Gastrocnemius medialis (tissue), 4 donors: ENCODE measurements around the gene COL4A4. TPM values are rescaled to one million over a fixed set of nuclear protein-coding genes. Genes with fewer than 3 reads are reported as not detected.

Experiments
- ATAC-seq, 2 donors: fragments of 150-250 bp; one replicate each; pipeline ENCODE4 v1.9.1; 2016
- DNase-seq, 2 donors: peaks; one replicate each; pipeline ENCODE4 v3.0.0-alpha.2; 2019
- H3K27ac ChIP-seq, 4 donors: fragments of 200-600 bp; sonication (generic); 1 replicate in 1 of 4; 2 replicates in 3 of 4; pipeline ENCODE4 v1.5.1; 2016 to 2018; ENCODE audit warnings: mild to moderate bottlenecking in 2 of 4, moderate library complexity in 1 of 4
- H3K27me3 ChIP-seq, 3 donors: fragments of 200-600 bp; sonication (generic) in 2 of 3; 1 replicate in 1 of 3; 2 replicates in 2 of 3; pipeline versions ENCODE4 v1.5.1 to v1.6.0; 2016 to 2019; ENCODE audit warnings: mild to moderate bottlenecking in 1 of 3, moderate library complexity in 1 of 3
- H3K36me3 ChIP-seq, 2 donors: fragments of 200-600 bp; sonication (generic) in 1 of 2; one replicate each; pipeline ENCODE4 v1.5.1; 2017 to 2018
- H3K4me1 ChIP-seq, 2 donors: fragments of 200-600 bp; sonication (generic) in 1 of 2; one replicate each; pipeline ENCODE4 v1.5.1; 2016 to 2017; ENCODE audit warnings: mild to moderate bottlenecking in 2 of 2
- H3K4me3 ChIP-seq, 4 donors: fragments of 200-600 bp; sonication (generic) in 3 of 4; 1 replicate in 1 of 4; 2 replicates in 3 of 4; pipeline ENCODE4 v1.5.1; 2016 to 2019; ENCODE audit warnings: mild to moderate bottlenecking in 2 of 4
- H3K9me3 ChIP-seq, 3 donors: fragments of 200-600 bp; sonication (generic) in 2 of 3; 1 replicate in 1 of 3; 2 replicates in 2 of 3; pipeline ENCODE4 v1.5.1; 2016 to 2019
- POLR2A ChIP-seq, 2 donors: fragments of 450-650 bp; IDR thresholded peaks; one replicate each; pipeline ENCODE4 v1.6.1; 2017; ENCODE audit warnings: antibody characterized with exemption in 2 of 2, mild to moderate bottlenecking in 2 of 2, moderate library complexity in 2 of 2
- in situ Hi-C, 4 donors: fragments of 200-750 bp; cut with MboI; loops; one replicate each; pipeline versions ENCODE4 v1.15.0 to v1.8.0; 2017; ENCODE audit warnings: low sequenced_read_pairs in 4 of 4
- intact Hi-C: fragments of 100-400 bp; cut with DNase I; formaldehyde crosslinking; loops from one replicate; pipeline ENCODE4 v1.15.1; 2023; ENCODE audit warnings: low total_unique reads
- total RNA-seq, 4 donors: library from RNA; depleted of rRNA; stranded (reverse); fragments of >200 nt; gene quantifications; one replicate each; pipeline versions ENCODE4 v1.1.0 to v1.2.3, GENCODE V29; 2016
- TF ChIP-seq, protein P1 (sequence below), 5 experiments: fragments of 450-650 bp in 3 of 5; fragments of 200-600 bp in 2 of 5; sonication (generic) in 2 of 5; IDR thresholded peaks in 4 of 5; conservative IDR thresholded peaks in 1 of 5; 1 replicate in 4 of 5; 2 replicates in 1 of 5; pipeline ENCODE4 v1.5.1; 2016 to 2019; ENCODE audit warnings: antibody characterized with exemption in 5 of 5, mild to moderate bottlenecking in 3 of 5, moderate library complexity in 3 of 5

COL4A4 gene
- total RNA-seq, 4 donors from 2014 or later, result 2.0 to 11.4 (median 5.7) TPM

- Histone ChIP-seq H3K9me3 (no peaks in the 10 kb centered on the region), H3K36me3 (peaks cover 0 to 11% of the 10 kb centered on the region in 2 donors), H3K27ac (no peak overlapping the region), H3K27me3 (no peaks in the 10 kb centered on the region), H3K4me3 (no peak overlapping the region), H3K4me1 (no peaks in the 10 kb centered on the region)
- intact Hi-C loops, result no loop called here
- ATAC-seq (no peak), DNase-seq (no peak)
- TF ChIP-seq, protein P1, sequence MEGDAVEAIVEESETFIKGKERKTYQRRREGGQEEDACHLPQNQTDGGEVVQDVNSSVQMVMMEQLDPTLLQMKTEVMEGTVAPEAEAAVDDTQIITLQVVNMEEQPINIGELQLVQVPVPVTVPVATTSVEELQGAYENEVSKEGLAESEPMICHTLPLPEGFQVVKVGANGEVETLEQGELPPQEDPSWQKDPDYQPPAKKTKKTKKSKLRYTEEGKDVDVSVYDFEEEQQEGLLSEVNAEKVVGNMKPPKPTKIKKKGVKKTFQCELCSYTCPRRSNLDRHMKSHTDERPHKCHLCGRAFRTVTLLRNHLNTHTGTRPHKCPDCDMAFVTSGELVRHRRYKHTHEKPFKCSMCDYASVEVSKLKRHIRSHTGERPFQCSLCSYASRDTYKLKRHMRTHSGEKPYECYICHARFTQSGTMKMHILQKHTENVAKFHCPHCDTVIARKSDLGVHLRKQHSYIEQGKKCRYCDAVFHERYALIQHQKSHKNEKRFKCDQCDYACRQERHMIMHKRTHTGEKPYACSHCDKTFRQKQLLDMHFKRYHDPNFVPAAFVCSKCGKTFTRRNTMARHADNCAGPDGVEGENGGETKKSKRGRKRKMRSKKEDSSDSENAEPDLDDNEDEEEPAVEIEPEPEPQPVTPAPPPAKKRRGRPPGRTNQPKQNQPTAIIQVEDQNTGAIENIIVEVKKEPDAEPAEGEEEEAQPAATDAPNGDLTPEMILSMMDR (IDR thresholded peaks at IDR 0.05 in 4 of 5, conservative IDR thresholded peaks at IDR 0.05 in 1 of 5), result no peak
- no peak for TF ChIP-seq POLR2A (IDR thresholded peaks at IDR 0.05)
- in situ Hi-C loops, result no loop called here
Measured at GRCh38 chr2:227013881-227014280, 150.1 kb downstream of the COL4A4 start.

GRCh38 chr2:227013330-227013729 lies 150.7 kb downstream of the COL4A4 start:
- no peaks in the 10 kb centered on the region for H3K27me3 ChIP-seq
- in situ Hi-C loops, result no loop called here

GRCh38 chr2:227010433-227010832 lies 153.6 kb downstream of the COL4A4 start:
- Histone ChIP-seq H3K9me3 (no peaks in the 10 kb centered on the region), H3K27ac (no peak overlapping the region), H3K4me1 (no peaks in the 10 kb centered on the region), H3K36me3 (no peaks in the 10 kb centered on the region), H3K4me3 (no peak overlapping the region), H3K27me3 (no peaks in the 10 kb centered on the region)
- ATAC-seq (no peak), DNase-seq (no peak)
- TF ChIP-seq, protein P1 (IDR thresholded peaks at IDR 0.05 in 4 of 5, conservative IDR thresholded peaks at IDR 0.05 in 1 of 5), result no peak
- TF ChIP-seq POLR2A (IDR thresholded peaks at IDR 0.05), result no peak
- intact Hi-C loops (no loop called here), in situ Hi-C loops (no loop called here)

More at GRCh38 chr2:227013330-227013729, 150.7 kb downstream of the COL4A4 start:
- Histone ChIP-seq H3K27ac (no peak overlapping the region), H3K36me3 (peaks cover 0 to 11% of the 10 kb centered on the region in 2 donors), H3K9me3 (no peaks in the 10 kb centered on the region), H3K4me3 (no peak overlapping the region), H3K4me1 (no peaks in the 10 kb centered on the region)
- no peak for ATAC-seq
- TF ChIP-seq, protein P1 (IDR thresholded peaks at IDR 0.05 in 4 of 5, conservative IDR thresholded peaks at IDR 0.05 in 1 of 5), result no peak
- no peak for TF ChIP-seq POLR2A (IDR thresholded peaks at IDR 0.05)
- DNase-seq, result no peak
- intact Hi-C loops, result no loop called here

DNA sequence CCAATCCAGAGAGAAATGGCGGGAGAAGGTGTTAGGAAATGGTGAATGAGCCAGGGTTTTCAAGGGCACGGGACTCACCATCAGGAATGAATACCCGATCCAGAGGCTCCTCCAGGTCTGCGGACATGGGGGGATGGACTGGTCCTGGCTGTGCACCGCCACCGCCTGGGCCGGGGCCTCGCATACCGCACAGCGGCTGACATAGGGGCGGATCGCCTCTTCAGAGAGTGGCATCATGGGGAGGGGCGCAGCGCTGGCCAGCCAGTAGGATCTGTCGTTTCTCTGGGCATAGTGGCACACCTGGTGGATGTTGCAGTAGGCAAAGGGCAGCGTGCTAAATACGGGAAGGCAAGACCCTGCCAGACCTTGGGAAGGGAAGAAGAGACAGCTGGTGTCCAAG lies 156.1 kb downstream of the COL4A4 start:
- H3K4me1 ChIP-seq, result no peaks in the 10 kb centered on the region
- no peak for TF ChIP-seq POLR2A (IDR thresholded peaks at IDR 0.05)
- TF ChIP-seq, protein P1 (IDR thresholded peaks at IDR 0.05 in 4 of 5, conservative IDR thresholded peaks at IDR 0.05 in 1 of 5), result no peak
- in situ Hi-C loops (no loop called here), intact Hi-C loops (no loop called here)
- H3K4me3 ChIP-seq, result no peak overlapping the region
- H3K9me3 ChIP-seq, result no peaks in the 10 kb centered on the region
- no peaks in the 10 kb centered on the region for H3K27me3 ChIP-seq
- H3K27ac ChIP-seq, result no peak overlapping the region
- DNase-seq, result no peak
- ATAC-seq, result no peak
- no peaks in the 10 kb centered on the region for H3K36me3 ChIP-seq

DNA sequence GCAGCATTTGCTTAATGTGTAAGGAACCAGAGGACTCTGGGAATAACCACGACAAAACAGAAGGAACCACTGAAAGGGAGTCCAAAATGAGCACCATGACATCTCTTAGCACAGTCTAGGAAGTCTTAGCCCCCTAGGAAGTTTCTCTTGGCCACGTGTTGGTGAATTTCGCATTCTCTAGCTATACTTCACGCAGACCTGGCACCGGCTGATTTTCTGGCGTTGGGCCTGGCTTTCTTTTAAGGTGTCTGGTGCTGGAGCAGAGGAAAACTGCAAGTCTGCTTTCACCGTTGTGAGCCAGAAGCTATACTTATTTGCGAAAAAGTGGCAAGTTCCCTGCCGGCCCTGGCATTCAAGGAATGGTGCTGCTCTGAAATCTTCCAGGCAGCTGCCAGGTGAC lies 156.9 kb downstream of the COL4A4 start:
- TF ChIP-seq POLR2A (IDR thresholded peaks at IDR 0.05), result no peak
- TF ChIP-seq, protein P1 (IDR thresholded peaks at IDR 0.05 in 4 of 5, conservative IDR thresholded peaks at IDR 0.05 in 1 of 5), result no peak
- no peak overlapping the region for H3K27ac ChIP-seq
- no peak overlapping the region for H3K4me3 ChIP-seq
- DNase-seq (no peak), ATAC-seq (no peak)
- no peaks in the 10 kb centered on the region for H3K9me3 ChIP-seq
- no peaks in the 10 kb centered on the region for H3K36me3 ChIP-seq
- in situ Hi-C loops (no loop called here), intact Hi-C loops (no loop called here)
- no peaks in the 10 kb centered on the region for H3K4me1 ChIP-seq
- no peaks in the 10 kb centered on the region for H3K27me3 ChIP-seq
